COLO668 (cell line): ENCODE data around the gene SERGEF.

Source experiments
- DNase-seq: peaks from one replicate; lab custom pipeline; 2025; ENCODE audit not compliant: unreplicated experiment; lab: John Stamatoyannopoulos, UW

SERGEF gene

GRCh38 chr11:17952487-17952886 is 60.4 kb downstream of the SERGEF start:
- no peak for DNase-seq

DNA sequence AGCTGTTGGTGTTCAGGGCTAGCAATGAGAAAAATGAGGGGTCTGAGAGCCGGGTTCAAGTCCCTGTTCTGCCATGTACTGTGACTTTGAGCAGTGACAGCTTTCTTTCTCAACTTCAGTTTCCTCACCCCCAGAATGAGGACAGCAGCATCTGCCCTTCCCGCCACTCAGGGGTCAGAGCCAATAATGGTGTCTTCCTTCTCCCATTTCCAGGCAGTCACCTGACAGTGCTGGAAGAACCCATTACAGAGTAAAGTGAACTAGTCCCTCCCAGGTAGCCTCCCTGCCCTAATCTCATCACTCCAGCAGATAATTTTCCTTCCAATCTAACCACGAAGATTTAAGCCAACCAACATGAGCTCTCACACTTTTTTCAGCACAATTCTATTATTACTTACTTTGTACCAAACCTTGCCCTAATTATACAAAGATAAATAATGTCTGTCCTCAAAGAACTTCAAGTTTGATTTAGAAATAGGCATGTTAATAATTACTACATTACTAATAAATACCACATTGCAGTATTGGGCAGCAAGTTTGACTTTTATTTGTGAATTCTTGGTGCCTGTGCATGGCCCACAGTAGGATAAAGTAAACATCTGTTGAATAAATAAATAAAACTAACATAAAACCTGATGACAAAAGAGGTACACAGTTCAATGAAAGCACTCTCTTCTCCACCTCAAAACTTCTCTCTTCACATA is 61.0 kb downstream of the SERGEF start:
- no peak for DNase-seq

DNA sequence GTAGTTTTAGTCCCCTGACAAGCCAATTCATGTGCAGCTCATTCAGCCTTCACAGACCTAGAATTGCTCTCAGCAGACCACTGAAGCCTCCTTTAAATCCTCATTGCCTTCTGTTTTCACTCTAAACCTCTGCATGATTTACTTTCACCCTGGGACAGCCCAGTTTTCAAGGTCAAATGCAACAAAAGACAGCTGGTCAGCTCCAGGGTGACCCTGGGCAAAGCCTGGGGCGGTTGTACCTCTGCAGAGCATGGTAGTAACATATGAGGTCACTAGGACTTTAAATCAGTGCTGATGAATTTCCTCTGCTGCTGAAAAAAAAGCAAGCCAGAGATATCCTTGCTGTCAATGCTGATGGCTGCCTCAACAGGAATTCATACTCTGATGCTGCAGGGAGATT is 62.2 kb downstream of the SERGEF start:
- no peak for DNase-seq

- DNase-seq = no peak
These were observed 64.6 kb downstream of the SERGEF start for GRCh38 chr11:17948296-17948695.

DNA sequence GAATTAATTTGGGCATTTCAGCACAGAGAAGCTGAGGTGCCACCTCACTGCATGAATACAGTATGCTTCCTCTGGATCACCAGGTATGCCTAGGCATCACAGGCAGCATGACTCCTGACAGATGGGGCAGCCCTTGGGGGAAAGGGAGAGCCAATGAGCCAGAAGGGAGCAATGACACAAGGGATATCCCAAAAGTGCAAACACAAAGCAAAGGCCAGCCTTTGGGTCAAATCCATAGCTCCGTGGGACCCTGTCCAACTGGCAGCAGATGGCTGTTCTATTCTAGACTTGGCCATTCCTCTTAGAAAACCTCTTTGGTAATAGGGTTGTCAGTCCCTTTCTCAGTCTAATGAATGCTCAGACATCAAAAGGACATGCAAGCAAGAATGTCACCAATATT is 73.3 kb downstream of the SERGEF start:
- DNase-seq = no peak

DNA sequence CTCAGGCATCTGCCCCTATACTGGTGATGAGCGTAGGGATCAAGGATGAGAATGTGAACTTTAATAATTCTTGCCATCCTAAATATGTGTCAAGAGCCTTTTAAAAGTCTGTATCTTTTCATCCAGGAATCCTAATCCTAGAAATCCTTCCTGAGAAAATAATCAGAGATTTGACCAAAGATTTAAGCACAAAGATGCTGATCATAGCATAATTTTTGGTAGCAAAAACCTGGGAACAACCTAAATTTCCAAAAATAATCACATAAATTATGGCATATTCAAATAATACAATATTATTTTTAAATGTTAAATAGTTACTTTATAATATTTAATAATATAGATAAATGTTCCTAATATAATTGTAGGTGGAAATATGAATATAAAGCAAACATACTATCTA is 76.1 kb downstream of the SERGEF start:
- DNase-seq = no peak

DNA sequence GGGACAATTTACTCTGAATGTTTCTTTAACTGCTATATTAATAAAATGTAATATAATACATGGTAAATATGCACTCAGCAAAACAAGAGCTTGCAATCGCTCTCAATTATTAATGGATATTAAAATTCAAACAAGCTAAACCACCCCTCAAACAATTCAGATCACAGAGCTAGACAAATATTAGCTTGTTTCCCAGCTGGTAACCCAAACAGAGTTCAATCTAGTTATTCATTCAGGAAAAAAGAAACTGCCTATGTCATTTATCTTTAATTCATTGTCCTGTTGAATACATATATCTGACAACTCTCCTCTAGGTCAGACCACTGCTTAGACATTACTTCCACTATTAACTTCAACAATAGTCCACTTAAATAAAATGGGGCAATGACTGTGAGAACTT is 78.7 kb downstream of the SERGEF start:
- no peak for DNase-seq

DNA sequence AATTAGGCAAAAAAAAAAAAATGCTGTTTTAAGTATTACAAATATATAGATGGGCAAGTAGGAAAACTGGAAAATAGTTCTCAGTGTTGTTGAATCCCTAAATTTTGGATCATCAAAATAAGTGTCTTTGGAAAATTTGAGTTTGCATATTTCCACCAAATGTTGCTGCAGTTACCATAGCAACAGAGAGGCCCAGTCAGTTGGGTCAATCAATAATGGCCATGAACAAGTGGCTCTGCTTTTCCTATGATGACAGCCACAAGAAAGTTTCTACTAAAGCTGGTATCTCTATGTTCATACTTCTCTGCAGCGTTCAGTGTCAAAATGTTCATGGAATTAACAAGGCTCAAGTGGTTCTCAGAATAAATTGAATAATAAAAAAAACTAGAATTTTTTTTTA is 79.1 kb downstream of the SERGEF start:
- DNase-seq = no peak

DNA sequence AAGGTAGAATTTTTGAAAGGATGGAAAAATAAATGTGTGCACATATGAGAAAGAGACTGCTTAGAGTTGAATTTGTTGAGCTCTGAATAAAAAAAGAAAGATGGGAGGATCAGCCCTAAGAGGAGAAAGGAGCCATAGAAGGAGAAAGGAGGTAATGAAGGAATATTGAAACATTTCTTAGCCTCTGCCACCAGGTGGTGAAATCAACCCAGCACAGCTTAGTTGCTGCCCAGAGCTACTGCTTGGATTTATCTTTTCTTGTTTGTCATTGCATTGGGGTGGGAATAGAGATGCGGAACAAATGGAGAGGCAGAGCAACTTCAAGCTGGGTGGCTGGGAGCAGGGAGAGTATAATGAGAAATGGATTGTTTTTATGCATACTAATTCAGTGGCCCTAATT is 80.4 kb downstream of the SERGEF start:
- no peak for DNase-seq

DNA sequence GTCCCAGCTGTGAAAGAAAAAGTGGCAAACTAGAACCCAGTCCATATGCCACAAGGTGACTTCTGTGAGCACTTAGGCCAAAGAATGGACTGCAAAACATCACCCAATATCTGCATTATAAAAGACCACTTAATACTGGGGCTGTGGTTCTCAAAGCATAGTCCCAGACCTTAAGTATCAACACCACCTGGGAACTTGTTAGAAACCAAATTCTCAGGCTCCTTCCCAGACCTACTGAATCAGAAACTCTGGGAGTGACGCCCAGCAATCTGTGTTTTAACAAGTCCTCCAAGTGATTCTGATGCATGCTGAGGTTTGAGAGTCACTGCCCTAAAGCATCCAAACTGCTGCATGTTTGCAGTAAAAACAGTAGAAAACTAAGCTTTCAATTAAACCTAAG is 81.3 kb downstream of the SERGEF start:
- no peak for DNase-seq

GRCh38 chr11:17930544-17931125 is 82.2 kb downstream of the SERGEF start:
- DNase-seq = no peak

GRCh38 chr11:17929171-17929570 is 83.7 kb downstream of the SERGEF start:
- no peak for DNase-seq

DNA sequence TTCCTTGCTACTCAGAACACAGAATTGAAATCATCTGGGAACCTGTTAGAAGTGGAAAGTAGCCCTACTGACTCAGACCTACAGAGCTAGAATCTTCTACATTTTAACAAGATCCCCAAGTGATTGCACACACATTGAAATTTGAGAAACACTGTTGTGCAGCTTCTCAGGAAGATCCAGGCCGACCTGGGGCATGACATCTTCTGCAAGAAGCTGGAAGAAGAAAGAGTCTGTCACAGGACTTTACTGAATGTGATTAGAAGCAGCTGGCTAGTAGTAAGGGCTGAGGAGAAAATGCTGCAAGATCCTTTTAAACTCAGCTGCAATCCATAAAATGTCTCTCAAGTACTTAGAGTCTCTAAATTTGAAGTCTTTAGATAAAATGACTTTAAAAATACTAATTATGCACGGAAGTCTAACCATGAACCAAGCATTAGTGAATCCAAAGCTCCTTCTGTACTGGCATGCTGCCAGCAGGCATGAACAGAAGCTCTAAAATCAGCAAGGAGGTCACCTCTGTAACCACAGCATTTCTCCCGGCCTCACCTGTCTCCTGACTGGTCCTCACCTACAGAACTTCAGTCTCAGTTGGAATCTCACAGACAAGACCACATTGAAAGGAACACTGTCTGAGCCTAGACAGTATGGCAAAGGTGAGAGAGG is 85.0 kb downstream of the SERGEF start:
- DNase-seq = no peak

DNA sequence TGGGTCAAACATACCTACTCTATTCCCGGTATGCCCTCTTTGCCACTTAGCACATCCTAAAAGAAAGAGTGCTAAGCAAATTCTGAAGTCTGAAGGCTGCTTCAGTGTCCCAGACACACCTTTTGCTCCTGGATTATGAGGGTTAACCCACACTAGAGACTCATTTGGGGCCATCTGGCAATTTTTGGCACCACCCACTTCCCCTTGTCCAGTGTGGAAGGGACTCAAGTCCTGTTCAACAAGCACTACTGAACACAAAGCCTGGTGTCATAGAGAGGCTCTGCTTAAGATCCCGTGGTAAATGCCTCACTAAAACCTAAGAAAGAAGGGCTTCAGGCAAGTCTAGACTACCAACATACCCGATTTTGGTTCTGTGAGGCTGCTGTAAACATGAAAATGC is 85.8 kb downstream of the SERGEF start:
- DNase-seq = no peak

- no peak for DNase-seq
These were observed 88.1 kb downstream of the SERGEF start for GRCh38 chr11:17924713-17925112.

DNA sequence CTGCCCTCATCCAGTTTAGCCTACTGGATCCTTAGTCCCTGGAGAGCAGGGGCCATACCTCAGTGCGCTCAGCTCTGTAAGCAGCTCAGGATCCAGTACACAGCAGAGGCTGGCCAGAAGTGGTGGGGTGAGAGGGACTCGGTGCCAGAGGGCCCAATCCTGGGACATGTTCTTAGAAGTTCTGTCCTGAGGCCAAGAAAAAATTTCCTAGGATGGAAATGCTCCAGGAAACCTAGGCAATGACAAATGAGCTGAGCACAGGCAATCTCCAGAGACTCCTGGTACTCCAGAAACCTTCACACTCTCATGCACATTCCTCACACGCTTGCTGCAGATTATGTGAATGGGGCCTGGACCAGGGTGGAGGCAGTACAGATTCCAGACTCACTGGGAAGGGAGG is 89.6 kb downstream of the SERGEF start:
- DNase-seq = no peak

- DNase-seq = no peak
These were observed 90.4 kb downstream of the SERGEF start for GRCh38 chr11:17922416-17922788.

DNA sequence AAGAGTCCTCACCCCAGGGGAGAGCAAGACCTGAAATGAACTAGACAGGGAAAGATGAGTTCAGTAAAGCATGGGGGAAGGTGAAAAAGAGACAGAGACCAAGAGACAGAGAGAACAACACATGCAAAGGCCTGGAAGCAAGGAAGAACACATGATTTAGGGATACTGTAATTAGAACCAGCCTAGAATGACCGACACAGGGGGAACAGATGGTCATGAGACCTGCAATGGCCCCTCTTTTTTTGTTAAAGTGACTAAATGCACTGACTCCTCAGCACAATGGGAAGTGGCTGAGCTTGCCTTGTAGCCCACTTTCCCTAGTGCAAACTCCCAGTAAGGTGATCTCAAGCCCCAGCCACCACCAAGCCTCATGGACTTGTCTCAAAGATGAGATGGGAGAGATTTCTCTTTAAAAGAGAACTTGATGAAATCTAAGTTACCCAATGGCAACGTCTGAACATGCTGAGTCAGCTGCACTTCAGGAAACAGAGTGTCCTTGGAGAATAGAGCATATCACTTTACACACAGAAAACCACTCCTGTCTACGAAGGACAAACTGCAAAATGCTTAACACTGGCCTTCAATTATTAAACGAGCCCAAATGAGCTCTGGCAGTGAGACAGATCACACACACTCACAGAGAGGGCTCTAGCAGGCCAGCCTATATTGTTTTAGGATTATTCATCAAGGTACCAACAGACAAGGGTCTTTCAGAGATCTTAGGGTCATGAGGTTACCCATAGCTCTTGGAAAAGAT is 91.0 kb downstream of the SERGEF start:
- no peak for DNase-seq

GRCh38 chr11:17918049-17918605 is 94.7 kb downstream of the SERGEF start:
- no peak for DNase-seq

GRCh38 chr11:17917556-17917955 is 95.3 kb downstream of the SERGEF start:
- no peak for DNase-seq

- DNase-seq = peak; percentile 59
These were observed 97.2 kb downstream of the SERGEF start for GRCh38 chr11:17915500-17916143.
